ENCODE measurements around the gene AMBP. TPM values are rescaled to one million over a fixed set of nuclear protein-coding genes. Genes with fewer than 3 reads are reported as not detected.
A peak's percentile ranks its signal among the peaks of the same experiment; 100 is the strongest.

Gene AMBP
- total RNA-seq, 1 experiment from 2014 or later: 0.22 TPM

DNA sequence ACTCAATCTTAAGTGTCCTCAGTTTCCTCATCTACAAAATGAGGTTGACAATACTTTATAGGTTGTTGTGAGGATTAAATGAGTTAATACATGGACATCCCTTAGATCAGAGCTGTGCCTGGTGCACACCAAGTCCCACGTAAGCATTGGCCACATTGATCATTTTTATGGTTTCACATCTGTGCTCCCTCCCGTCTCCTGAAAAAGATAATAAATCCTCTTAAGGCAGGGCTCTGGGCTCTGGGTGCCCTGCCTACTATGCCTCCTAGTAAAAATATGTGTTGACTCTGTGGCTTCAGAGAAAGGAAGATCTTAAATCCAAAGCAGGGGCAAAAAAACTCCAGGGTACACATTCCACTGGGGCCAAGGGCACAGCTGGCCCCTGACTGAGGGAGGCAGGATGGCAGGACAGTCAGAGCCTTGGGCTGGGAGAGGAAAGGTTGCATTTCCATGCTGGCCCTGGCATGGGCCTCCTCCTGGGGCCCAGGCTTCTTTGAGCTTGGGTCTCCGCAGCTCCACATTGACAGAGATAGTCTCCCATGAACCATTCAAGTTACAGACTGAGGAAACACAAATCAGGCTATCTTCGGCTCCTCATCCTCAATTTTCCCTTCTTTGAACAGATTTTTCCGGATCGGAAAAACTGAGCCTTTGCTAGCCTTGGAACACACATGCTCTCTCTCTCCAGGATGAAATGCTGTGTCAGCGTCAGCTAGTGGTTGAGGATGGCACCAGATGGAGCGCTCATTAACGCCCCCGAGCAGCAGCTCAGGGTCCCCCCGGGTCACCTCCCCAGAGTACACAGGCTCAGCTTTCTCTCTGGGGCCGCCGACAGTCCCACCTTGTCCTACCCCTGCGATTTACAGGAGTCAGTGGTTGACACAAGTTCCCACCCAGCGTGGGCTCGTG is 43.4 kb upstream of the AMBP start:
- POLR2A ChIA-PET (ENCODE audit: unreplicated experiment): no interaction called here
- no peaks in the 10 kb centered on the region for H3K9me2 ChIP-seq (replicated peaks; ENCODE audit: low read length)
- TF ChIP-seq CTCF (conservative IDR thresholded peaks at IDR 0.05; ENCODE audit: low read depth, low read length) (no peak), EZH2 (IDR thresholded peaks at IDR 0.05; ENCODE audit: low read length, unreplicated experiment) (no peak), EZH2phosphoT487 (IDR thresholded peaks at IDR 0.05; ENCODE audit: borderline replicate concordance, low read length) (no peak)
- H3K4me1 ChIP-seq (ENCODE audit: insufficient read depth, low read length): peaks cover 3% of the 10 kb centered on the region; the same call in 1 of the 2 replicates
- no peaks in the 10 kb centered on the region for H3K79me2 ChIP-seq (ENCODE audit: low read length)
- no peak overlapping the region for H3K9ac ChIP-seq (ENCODE audit: low read length)
- DNase-seq: no peak
- no TSS peak for BruUV-seq (replicated peaks)
- no peak overlapping the region for H2AFZ ChIP-seq (ENCODE audit: low read length)
- no peak for ATAC-seq
- no peak overlapping the region for H3K4me2 ChIP-seq (ENCODE audit: low read length)
- no peak overlapping the region for H3K27ac ChIP-seq (ENCODE audit: low read length)
- CTCF ChIA-PET: no interaction called here
- no peaks in the 10 kb centered on the region for H4K20me1 ChIP-seq (ENCODE audit: low read length)
- H3K9me3 ChIP-seq (ENCODE audit: low read length): no peaks in the 10 kb centered on the region
- no peaks in the 10 kb centered on the region for H3F3A ChIP-seq (ENCODE audit: low read length, unreplicated experiment)
- H3K36me3 ChIP-seq (ENCODE audit: low read depth, low read length): no peaks in the 10 kb centered on the region
- intact Hi-C loops (cut with micrococcal nuclease): no loop called here
- H3K27me3 ChIP-seq (ENCODE audit: low read length): no peaks in the 10 kb centered on the region
- H3K4me3 ChIP-seq (ENCODE audit: low read length): no peak overlapping the region

- H3K4me3 ChIP-seq (ENCODE audit: low read length): no peak overlapping the region
- H3K9me3 ChIP-seq (ENCODE audit: low read length): no peaks in the 10 kb centered on the region
- TF ChIP-seq EZH2phosphoT487 (IDR thresholded peaks at IDR 0.05; ENCODE audit: borderline replicate concordance, low read length): no peak
- no peak for TF ChIP-seq CTCF (conservative IDR thresholded peaks at IDR 0.05; ENCODE audit: low read depth, low read length)
- TF ChIP-seq EZH2 (IDR thresholded peaks at IDR 0.05; ENCODE audit: low read length, unreplicated experiment): no peak
- peak; percentile 3 for DNase-seq
- ChIA-PET CTCF (no interaction called here), POLR2A (ENCODE audit: unreplicated experiment) (no interaction called here)
- peaks cover 3% of the 10 kb centered on the region; the same call in 1 of the 2 replicates for H3K4me1 ChIP-seq (ENCODE audit: insufficient read depth, low read length)
- no TSS peak for BruUV-seq (replicated peaks)
- no peak overlapping the region for H3K9ac ChIP-seq (ENCODE audit: low read length)
- intact Hi-C loops (cut with micrococcal nuclease): no loop called here
- ATAC-seq: no peak
- no peaks in the 10 kb centered on the region for H3K27me3 ChIP-seq (ENCODE audit: low read length)
- no peak overlapping the region for H3K27ac ChIP-seq (ENCODE audit: low read length)
- no peaks in the 10 kb centered on the region for H3K79me2 ChIP-seq (ENCODE audit: low read length)
- H3K9me2 ChIP-seq (replicated peaks; ENCODE audit: low read length): no peaks in the 10 kb centered on the region
- H2AFZ ChIP-seq (ENCODE audit: low read length): no peak overlapping the region
- H3F3A ChIP-seq (ENCODE audit: low read length, unreplicated experiment): no peaks in the 10 kb centered on the region
- no peaks in the 10 kb centered on the region for H4K20me1 ChIP-seq (ENCODE audit: low read length)
- no peak overlapping the region for H3K4me2 ChIP-seq (ENCODE audit: low read length)
- H3K36me3 ChIP-seq (ENCODE audit: low read depth, low read length): no peaks in the 10 kb centered on the region
Observed at GRCh38 chr9:114120192-114121014, 42.3 kb upstream of the AMBP start.

Measured in PC-3 (cell line).